B cell (primary cell): ENCODE results near the gene IQGAP1. TPM values are rescaled to one million over a fixed set of nuclear protein-coding genes. Genes with fewer than 3 reads are reported as not detected.

Experiments used
- ATAC-seq: fragments of 200-7000 bp; cut with Tn5 transposase; one replicate; pipeline ENCODE4 v1.10.0; 2021; ENCODE audit warnings: low read depth, mild to moderate bottlenecking, moderate number of reproducible peaks, moderate library complexity
- CTCF ChIA-PET: fragments of 350-600 bp; sonication (Branson Sonifier 250); formaldehyde crosslinking; loops from one replicate; lab custom pipeline; 2021; ENCODE audit warnings: antibody characterized with exemption, inconsistent platforms; lab: Charles Lee
- POLR2A ChIA-PET: fragments of 350-600 bp; sonication (Branson Sonifier 250); formaldehyde crosslinking; loops from one replicate; lab custom pipeline; 2021; ENCODE audit warnings: antibody characterized with exemption; lab: Charles Lee
- DNase-seq: peaks from one replicate; pipeline ENCODE4 v3.0.0; 2013
- H2AFZ ChIP-seq: 2 replicates; pipeline ENCODE4 v1.6.1; 2012; ENCODE audit warnings: mild to moderate bottlenecking, low read depth, low read length; ENCODE audit not compliant: insufficient read depth, poor library complexity, severe bottlenecking
- H3K27ac ChIP-seq, 2 donors: 1 replicate in 1 of 2; 2 replicates in 1 of 2; pipeline ENCODE4 v1.5.1; 2012 to 2013; ENCODE audit warnings: low read length in 2 of 2, mild to moderate bottlenecking in 2 of 2, moderate library complexity in 1 of 2
- H3K27me3 ChIP-seq, 4 experiments: fragments of 200-600 bp in 1 of 4; sonication (generic) in 1 of 4; replicated peaks in 1 of 4; 1 replicate in 2 of 4; 2 replicates in 2 of 4; pipeline versions ENCODE4 v1.6.1 to v1.7.0; 2013 to 2016; ENCODE audit warnings: low read length in 3 of 4, mild to moderate bottlenecking in 2 of 4, mixed read lengths in 1 of 4, moderate library complexity in 1 of 4; ENCODE audit not compliant: insufficient read depth in 4 of 4, control insufficient read depth in 3 of 4; ENCODE audit errors: control extremely low read depth in 1 of 4
- H3K36me3 ChIP-seq, 2 experiments: replicated peaks in 1 of 2; 1 replicate in 1 of 2; 2 replicates in 1 of 2; pipeline versions ENCODE4 v1.6.1 to v1.7.1; 2013; ENCODE audit warnings: low read length in 1 of 2; ENCODE audit not compliant: insufficient read depth in 2 of 2, control insufficient read depth in 1 of 2; ENCODE audit errors: control extremely low read depth in 1 of 2, extremely low read depth in 1 of 2
- H3K4me1 ChIP-seq, 2 donors: fragments of 200-600 bp in 1 of 2; sonication (generic) in 1 of 2; 1 replicate in 1 of 2; 2 replicates in 1 of 2; pipeline versions ENCODE4 v1.5.1 to v1.6.1; 2013 to 2017; ENCODE audit warnings: low read length in 2 of 2; ENCODE audit not compliant: control insufficient read depth in 2 of 2, insufficient read depth in 2 of 2
- H3K4me2 ChIP-seq: replicated peaks from 2 replicates; pipeline ENCODE3; 2012; ENCODE audit warnings: mild to moderate bottlenecking, low read depth, low read length; ENCODE audit not compliant: poor library complexity, severe bottlenecking
- H3K4me3 ChIP-seq, 5 experiments: fragments of 200-600 bp in 1 of 5; sonication (generic) in 1 of 5; 1 replicate in 3 of 5; 2 replicates in 2 of 5; pipeline versions ENCODE4 v1.5.1 to v1.7.0; 2011 to 2016; ENCODE audit warnings: low read length in 4 of 5, mild to moderate bottlenecking in 4 of 5, low read depth in 2 of 5, control low read depth in 1 of 5, moderate library complexity in 1 of 5; ENCODE audit not compliant: insufficient read depth in 1 of 5; ENCODE audit errors: control extremely low read depth in 1 of 5, extremely low read depth in 1 of 5
- H3K79me2 ChIP-seq: fragments of 200-600 bp; sonication (generic); one replicate; pipeline ENCODE4 v1.6.0; 2016; ENCODE audit warnings: low read length; ENCODE audit not compliant: control insufficient read depth, insufficient read depth
- H3K9ac ChIP-seq: fragments of 200-600 bp; sonication (generic); 2 replicates; pipeline ENCODE4 v1.6.1; 2017; ENCODE audit warnings: mild to moderate bottlenecking, low read length, moderate library complexity
- H3K9me3 ChIP-seq, 3 donors: one replicate each; pipeline versions ENCODE4 v1.6.1 to v1.7.1; 2013; ENCODE audit warnings: low read length in 2 of 3; ENCODE audit not compliant: control insufficient read depth in 2 of 3, insufficient read depth in 1 of 3; ENCODE audit errors: control extremely low read depth in 1 of 3
- H4K20me1 ChIP-seq: 2 replicates; pipeline ENCODE4 v1.6.0; 2012; ENCODE audit warnings: mild to moderate bottlenecking, low read length; ENCODE audit not compliant: insufficient read depth, control insufficient read depth, poor library complexity, severe bottlenecking
- H3K27ac Mint-ChIP-seq: one replicate; pipeline ENCODE4 v1.8.0; 2021; ENCODE audit warnings: mixed read lengths
- H3K27me3 Mint-ChIP-seq: one replicate; pipeline ENCODE4 v1.8.0; 2021; ENCODE audit warnings: mixed read lengths
- H3K4me1 Mint-ChIP-seq: one replicate; pipeline ENCODE4 v1.8.0; 2021; ENCODE audit warnings: mixed read lengths
- H3K4me3 Mint-ChIP-seq: one replicate; pipeline ENCODE4 v1.8.0; 2021; ENCODE audit warnings: mixed read lengths
- H3K9me3 Mint-ChIP-seq: one replicate; pipeline ENCODE4 v1.8.0; 2022; ENCODE audit warnings: mixed read lengths; ENCODE audit not compliant: insufficient read depth
- CTCF ChIP-seq: fragments of 200-600 bp; IDR thresholded peaks from one replicate; pipeline ENCODE4 v1.8.0; 2022; ENCODE audit warnings: antibody characterized with exemption, mild to moderate bottlenecking
- EZH2 ChIP-seq: IDR thresholded peaks from 2 replicates; pipeline ENCODE4 v1.6.1; 2012; ENCODE audit warnings: borderline replicate concordance, low read depth, mild to moderate bottlenecking, moderate library complexity, low read length; ENCODE audit not compliant: insufficient read depth, poor library complexity, severe bottlenecking
- WGBS: methylation state at CpG from one replicate; pipeline ENCODE4 v1.1.5; 2013; ENCODE audit warnings: missing lambda C conversion rate; ENCODE audit not compliant: insufficient coverage; 5-methylcytosine and 5-hydroxymethylcytosine counted together
- intact Hi-C: fragments of 100-400 bp; cut with micrococcal nuclease; formaldehyde crosslinking; loops from one replicate; pipeline ENCODE4 v1.10.0; 2022
- polyA plus RNA-seq: library from polyadenylated mRNA; depleted of rRNA; stranded (reverse); fragments of >200 nt; gene quantifications from 2 replicates; pipeline ENCODE4 v1.2.3, GENCODE V29; 2012
- total RNA-seq, 2 donors: library from RNA; stranded (reverse); fragments of 120-200 nt in 1 of 2; gene quantifications; 1 replicate in 1 of 2; 2 replicates in 1 of 2; pipeline versions ENCODE4 v1.2.3 to v1.2.4, GENCODE V29; 2013 to 2022

The IQGAP1 gene
- total and polyA plus RNA-seq, 2 donors (not counting 1 experiment from before 2014, with no cell fraction given) = 49.7 to 216 TPM

- TF ChIP-seq EZH2 (no peak), CTCF (peak; percentile 78)
- Histone ChIP-seq H3K4me2 (no peak overlapping the region), H2AFZ (no peak overlapping the region), H3K9ac (no peak overlapping the region), H3K9me3 (no peaks in the 10 kb centered on the region), H3K27me3 (no peaks in the 10 kb centered on the region), H3K4me3 (no peak overlapping the region), H3K36me3 (peaks cover 23 to 78% of the 10 kb centered on the region in 2 experiments), H3K79me2 (peaks cover 5% of the 10 kb centered on the region), H3K4me1 (peaks cover 34 to 45% of the 10 kb centered on the region in 2 donors), H3K27ac (no peak overlapping the region), H4K20me1 (no peaks in the 10 kb centered on the region)
- peaks cover 35% of the 10 kb centered on the region for H3K4me1 Mint-ChIP-seq
- ChIA-PET CTCF (interaction anchor here (0.6 to 4.7 kb wide), 46 partner anchors 9 to 404 kb away, joined by 3 to 89 read pairs (median 4); partner anchors contain the start of genes FES, IQGAP1, SEMA4B and TTLL13), POLR2A (no interaction called here)
- peak overlapping the region; percentile 28 for H3K27ac Mint-ChIP-seq
- 77% methylated on average over 5 of the region's 7 CpGs for whole genome bisulfite sequencing
- intact Hi-C loops = loop anchor here (1.0 kb wide), 2 partner anchors 120 to 162 kb away; no protein-coding TSS in a partner anchor
- no peaks in the 10 kb centered on the region for H3K9me3 Mint-ChIP-seq
- H3K4me3 Mint-ChIP-seq = no peak overlapping the region
- ATAC-seq (no peak), DNase-seq (peak; percentile 62)
- no peaks in the 10 kb centered on the region for H3K27me3 Mint-ChIP-seq
Measured at GRCh38 chr15:90482124-90483011, 94.3 kb downstream of the IQGAP1 start.

GRCh38 chr15:90483012-90483307 lies 94.9 kb downstream of the IQGAP1 start:
- ATAC-seq (no peak), DNase-seq (no peak)
- H3K36me3 ChIP-seq = peaks cover 25 to 77% of the 10 kb centered on the region in 2 experiments
- WGBS = no CpG with 5 or more reads among the region's 1 CpG
- H3K9me3 ChIP-seq = no peaks in the 10 kb centered on the region
- H3K4me2 ChIP-seq = no peak overlapping the region
- no peak overlapping the region for H2AFZ ChIP-seq
- H3K4me1 ChIP-seq = peaks cover 33 to 42% of the 10 kb centered on the region in 2 donors
- H3K4me3 ChIP-seq = no peak overlapping the region
- peaks cover 5% of the 10 kb centered on the region for H3K79me2 ChIP-seq
- Mint-ChIP-seq H3K9me3 (no peaks in the 10 kb centered on the region), H3K4me3 (no peak overlapping the region), H3K4me1 (peaks cover 33% of the 10 kb centered on the region), H3K27ac (no peak overlapping the region), H3K27me3 (no peaks in the 10 kb centered on the region)
- no peak for TF ChIP-seq CTCF
- no peak for TF ChIP-seq EZH2
- no peaks in the 10 kb centered on the region for H4K20me1 ChIP-seq
- ChIA-PET POLR2A (no interaction called here), CTCF (interaction anchor here (0.9 to 4.7 kb wide), 30 partner anchors 8 to 403 kb away, joined by 3 to 89 read pairs (median 4); partner anchors contain the start of genes FES, IQGAP1, SEMA4B and TTLL13)
- intact Hi-C loops = no loop called here
- no peak overlapping the region for H3K9ac ChIP-seq
- H3K27ac ChIP-seq = no peak overlapping the region
- H3K27me3 ChIP-seq = no peaks in the 10 kb centered on the region
